DMS114 treated with DMSO at 0.1 percent for 48 hours (cell line): ENCODE data around the gene ZNF71.

Experiments used
- DNase-seq: peaks from one replicate; lab custom pipeline; 2025; ENCODE audit not compliant: unreplicated experiment; lab: John Stamatoyannopoulos, UW

The ZNF71 gene

GRCh38 chr19:56594783-56595547 lies at the start of gene ZNF71:
ZNF71 (plus strand) TSS chr19:56595302; CDS start chr19:56601559, 6,257 bp downstream.
- peak; percentile 78 for DNase-seq

- DNase-seq: no peak
Measured at GRCh38 chr19:56547535-56547934, 47.6 kb upstream of the ZNF71 start.

GRCh38 chr19:56554272-56554869 lies 40.7 kb upstream of the ZNF71 start:
- no peak for DNase-seq

- no peak for DNase-seq
Measured at GRCh38 chr19:56562766-56563165, 32.3 kb upstream of the ZNF71 start.

GRCh38 chr19:56566904-56567273 lies 28.2 kb upstream of the ZNF71 start:
- peak; percentile 49 for DNase-seq

GRCh38 chr19:56567274-56568120 lies 27.6 kb upstream of the ZNF71 start, which contains the start of gene ZNF470:
ZNF470 (plus strand) TSS chr19:56567468; CDS start chr19:56570312, 2,844 bp downstream.
- DNase-seq: peak; percentile 91

GRCh38 chr19:56572589-56572988 lies 22.5 kb upstream of the ZNF71 start:
- DNase-seq: no peak

GRCh38 chr19:56573914-56574313 lies 21.2 kb upstream of the ZNF71 start:
- DNase-seq: no peak

- DNase-seq: no peak
Measured at GRCh38 chr19:56577719-56578602, 17.1 kb upstream of the ZNF71 start.

GRCh38 chr19:56594446-56594782 lies 688 bp upstream of the ZNF71 start:
- DNase-seq: no peak

- DNase-seq: no peak
Measured at GRCh38 chr19:56595548-56595899, 422 bp downstream of the ZNF71 start.

- no peak for DNase-seq
Measured at GRCh38 chr19:56596676-56597075, 1.6 kb downstream of the ZNF71 start.

- DNase-seq: no peak
Measured at GRCh38 chr19:56597696-56598095, 2.6 kb downstream of the ZNF71 start.

- no peak for DNase-seq
Measured at GRCh38 chr19:56601375-56601774, 6.3 kb downstream of the ZNF71 start.

- DNase-seq: no peak
Measured at GRCh38 chr19:56603829-56604228, 8.7 kb downstream of the ZNF71 start.

- DNase-seq: no peak
Measured at GRCh38 chr19:56608274-56608964, 13.3 kb downstream of the ZNF71 start.

GRCh38 chr19:56611288-56611687 lies 16.2 kb downstream of the ZNF71 start:
- no peak for DNase-seq

- DNase-seq: no peak
Measured at GRCh38 chr19:56612737-56613136, 17.6 kb downstream of the ZNF71 start.

- no peak for DNase-seq
Measured at GRCh38 chr19:56613639-56614038, 18.5 kb downstream of the ZNF71 start.

- no peak for DNase-seq
Measured at GRCh38 chr19:56617531-56617930, 22.4 kb downstream of the ZNF71 start.
